HepG2 (cell line): ENCODE measurements around the gene HHIPL2. TPM values are rescaled to one million over a fixed set of nuclear protein-coding genes. Genes with fewer than 3 reads are reported as not detected.

Experiments
- ATAC-seq: fragments of 200-7000 bp; cut with Tn5 transposase; 3 replicates; pipeline ENCODE4 v1.9.1; 2020; ENCODE audit warnings: mild to moderate bottlenecking, moderate library complexity
- BruUV-seq: library from RNA; stranded (reverse); fragments of 400-500 nt; replicated peaks from 2 replicates; lab custom pipeline; 2021; lab: Mats Ljungman, UMichigan
- CTCF ChIA-PET: fragments of 300-600 bp; formaldehyde crosslinking; extraction: SDS; loops from one replicate; lab custom pipeline; 2021; ENCODE audit warnings: low total read pairs, inconsistent platforms, low intra/inter-chr PET ratio; lab: Yijun Ruan, JAX
- POLR2A ChIA-PET: fragments of 350-600 bp; sonication (Branson Sonifier 250); formaldehyde crosslinking; loops from one replicate; lab custom pipeline; 2020; ENCODE audit warnings: antibody characterized with exemption, inconsistent platforms; lab: Yijun Ruan, JAX
- DNase-seq: peaks from one replicate; pipeline ENCODE4 v3.0.0-alpha.2; 2015; ENCODE audit warnings: low spot score
- FAIRE-seq: peaks from 3 replicates; lab custom pipeline; 2011; peaks lifted over from hg19 to GRCh38; lab: Jason Lieb, UNC
- H2AFZ ChIP-seq: one replicate; pipeline ENCODE4 v1.6.1; 2011; ENCODE audit warnings: low read length, inconsistent platforms
- H3K27ac ChIP-seq: fragments of 300-600 bp; 3 replicates; pipeline ENCODE4 v1.8.0; 2011; ENCODE audit warnings: mixed run types, mild to moderate bottlenecking, mixed read lengths, low read length, inconsistent platforms; ENCODE audit not compliant: insufficient read depth; ENCODE audit errors: extremely low read length
- H3K27me3 ChIP-seq, 2 experiments: fragments of 200-600 bp in 1 of 2; 2 replicates in 1 of 2; 3 replicates in 1 of 2; pipeline versions ENCODE4 v1.6.0 to v1.8.0; 2011; ENCODE audit warnings: low read length in 2 of 2, mild to moderate bottlenecking in 2 of 2, moderate library complexity in 2 of 2, inconsistent platforms in 1 of 2; ENCODE audit not compliant: insufficient read depth in 2 of 2, control insufficient read depth in 1 of 2
- H3K36me3 ChIP-seq, 2 experiments: fragments of 200-600 bp in 1 of 2; replicated peaks in 1 of 2; 2 replicates in 1 of 2; 3 replicates in 1 of 2; pipeline versions ENCODE4 v1.5.1 to v1.8.0; 2011; ENCODE audit warnings: low read length in 2 of 2, inconsistent platforms in 1 of 2; ENCODE audit not compliant: insufficient read depth in 2 of 2, control insufficient read depth in 1 of 2
- H3K4me1 ChIP-seq: 2 replicates; pipeline ENCODE4 v1.5.1; 2012; ENCODE audit warnings: low read length, inconsistent platforms; ENCODE audit not compliant: insufficient read depth
- H3K4me2 ChIP-seq: 2 replicates; pipeline ENCODE4 v1.6.0; 2011; ENCODE audit warnings: low read depth, low read length, inconsistent platforms
- H3K4me3 ChIP-seq, 3 experiments: fragments of 200-600 bp in 1 of 3; sonication (generic), shearing (Covaris generic) in 1 of 3; replicated peaks in 1 of 3; 2 replicates each; pipeline ENCODE4 v1.5.1; 2011 to 2016; ENCODE audit warnings: low read length in 3 of 3, inconsistent platforms in 2 of 3, low read depth in 2 of 3, mild to moderate bottlenecking in 2 of 3, control low read depth in 1 of 3, mixed read lengths in 1 of 3; ENCODE audit not compliant: insufficient read depth in 1 of 3
- H3K79me2 ChIP-seq: one replicate; pipeline ENCODE4 v1.6.1; 2011; ENCODE audit warnings: low read length, inconsistent platforms; ENCODE audit not compliant: insufficient read depth
- H3K9ac ChIP-seq: 2 replicates; pipeline ENCODE4 v1.6.0; 2011; ENCODE audit warnings: mild to moderate bottlenecking, low read depth, low read length, inconsistent platforms; ENCODE audit not compliant: insufficient read depth
- H3K9me3 ChIP-seq: 2 replicates; pipeline ENCODE4 v1.5.1; 2012; ENCODE audit warnings: mild to moderate bottlenecking, low read length
- H4K20me1 ChIP-seq: 2 replicates; pipeline ENCODE4 v1.6.0; 2011; ENCODE audit warnings: inconsistent platforms, mild to moderate bottlenecking, low read length, moderate library complexity; ENCODE audit not compliant: insufficient read depth
- ELF3 ChIP-seq: IDR thresholded peaks from 2 replicates; pipeline ENCODE4 v1.6.1; 2016; ENCODE audit warnings: missing genetic modification reagents, missing compliant biosample characterization
- ZNF292 ChIP-seq: sonication (generic); formaldehyde crosslinking; IDR thresholded peaks from 2 replicates; pipeline ENCODE4 v1.8.1; 2022; ENCODE audit warnings: mild to moderate bottlenecking, low read depth, missing genetic modification reagents, borderline replicate concordance
- WGBS: methylation state at CpG from one replicate; pipeline ENCODE4 v1.1.6; 2017; ENCODE audit warnings: low lambda C conversion rate; 5-methylcytosine and 5-hydroxymethylcytosine counted together
- in situ Hi-C: cut with HindIII; loops from 2 replicates; pipeline ENCODE4 v1.10.0; 2017; ENCODE audit warnings: low pct_unique_long_range_greater_than_20kb; ENCODE audit not compliant: extremely low pct_ligation_motif_present
- intact Hi-C: fragments of 100-400 bp; cut with micrococcal nuclease; formaldehyde crosslinking; loops from one replicate; pipeline ENCODE4 v1.10.0; 2022; ENCODE audit not compliant: unreplicated experiment
- polyA plus RNA-seq, 8 experiments: library from polyadenylated mRNA; depleted of rRNA in 3 of 8; stranded (reverse) in 7 of 8; unstranded in 1 of 8; fragments of >200 nt; fragmentation: Illumina TruSeq in 4 of 8; extraction: Trizol in 4 of 8; gene quantifications; 2 replicates each; pipeline versions ENCODE4 v1.2.1 to v1.2.3, GENCODE V29; 2011 to 2016; ENCODE audit warnings: low read depth in 4 of 8, missing spikeins in 1 of 8, mixed read lengths in 1 of 8; ENCODE audit not compliant: insufficient read depth in 1 of 8
- total RNA-seq, 5 experiments: library from RNA; depleted of rRNA; stranded (reverse); fragments of >200 nt; fragmentation: Illumina TruSeq; extraction: Trizol; gene quantifications; 2 replicates each; pipeline ENCODE4 v1.2.3, GENCODE V29; 2016; ENCODE audit warnings: low read depth in 1 of 5
- TF ChIP-seq, protein P1 (sequence below): sonication (generic); formaldehyde crosslinking; IDR thresholded peaks from 2 replicates; pipeline ENCODE4 v1.5.0; 2020; ENCODE audit warnings: mild to moderate bottlenecking, missing genetic modification reagents
- TF ChIP-seq, protein P2 (sequence below): IDR thresholded peaks from 2 replicates; pipeline ENCODE4 v1.6.1; 2012; ENCODE audit warnings: low read length, improper control_type of control experiment
- TF ChIP-seq, protein P3 (sequence below): sonication (generic); formaldehyde crosslinking; IDR thresholded peaks from 2 replicates; pipeline ENCODE4 v1.4.0; 2020; ENCODE audit warnings: missing genetic modification reagents

HHIPL2 gene
- total and polyA plus RNA-seq, 2 of the 13 experiments (the other 11 are each of a cell fraction or from before 2014, with no cell fraction given), result 0.53 to 1.3 TPM

DNA sequence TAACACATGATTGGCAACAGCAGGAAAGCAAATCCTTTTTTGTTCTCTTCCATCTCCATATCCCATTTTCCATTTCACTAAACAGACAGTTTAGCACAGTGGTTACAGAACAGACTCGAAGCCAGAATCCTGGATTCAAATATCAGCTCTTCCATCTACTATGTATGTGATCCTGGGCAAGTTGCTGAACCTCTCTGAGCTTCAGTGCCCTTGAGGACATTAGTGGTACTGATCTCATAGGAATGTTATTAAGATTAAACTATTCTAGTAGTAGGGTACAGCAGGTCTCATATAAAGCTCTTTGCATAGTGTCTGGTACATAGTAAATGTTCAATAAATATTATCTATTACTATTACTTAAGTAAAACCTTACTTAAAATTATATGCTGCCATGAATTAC is 13.8 kb upstream of the HHIPL2 start:
- no peaks in the 10 kb centered on the region for H3K27me3 ChIP-seq
- H3K9me3 ChIP-seq, result no peaks in the 10 kb centered on the region
- DNase-seq (no peak), ATAC-seq (no peak), FAIRE-seq (no peak)
- no TSS peak for BruUV-seq
- H3K4me1 ChIP-seq, result peaks cover 2% of the 10 kb centered on the region; the same call in 1 of the 2 replicates
- H4K20me1 ChIP-seq, result no peaks in the 10 kb centered on the region
- no peak overlapping the region for H3K9ac ChIP-seq
- H3K4me2 ChIP-seq, result no peak overlapping the region
- in situ Hi-C loops (no loop called here), intact Hi-C loops (no loop called here)
- H3K36me3 ChIP-seq, result peaks cover 4 to 29% of the 10 kb centered on the region in 2 experiments; a peak in 4 of 5 replicates
- TF ChIP-seq ELF3 (CRISPR knock-in tag) (no peak), ZNF292 (no peak)
- TF ChIP-seq, protein P1, sequence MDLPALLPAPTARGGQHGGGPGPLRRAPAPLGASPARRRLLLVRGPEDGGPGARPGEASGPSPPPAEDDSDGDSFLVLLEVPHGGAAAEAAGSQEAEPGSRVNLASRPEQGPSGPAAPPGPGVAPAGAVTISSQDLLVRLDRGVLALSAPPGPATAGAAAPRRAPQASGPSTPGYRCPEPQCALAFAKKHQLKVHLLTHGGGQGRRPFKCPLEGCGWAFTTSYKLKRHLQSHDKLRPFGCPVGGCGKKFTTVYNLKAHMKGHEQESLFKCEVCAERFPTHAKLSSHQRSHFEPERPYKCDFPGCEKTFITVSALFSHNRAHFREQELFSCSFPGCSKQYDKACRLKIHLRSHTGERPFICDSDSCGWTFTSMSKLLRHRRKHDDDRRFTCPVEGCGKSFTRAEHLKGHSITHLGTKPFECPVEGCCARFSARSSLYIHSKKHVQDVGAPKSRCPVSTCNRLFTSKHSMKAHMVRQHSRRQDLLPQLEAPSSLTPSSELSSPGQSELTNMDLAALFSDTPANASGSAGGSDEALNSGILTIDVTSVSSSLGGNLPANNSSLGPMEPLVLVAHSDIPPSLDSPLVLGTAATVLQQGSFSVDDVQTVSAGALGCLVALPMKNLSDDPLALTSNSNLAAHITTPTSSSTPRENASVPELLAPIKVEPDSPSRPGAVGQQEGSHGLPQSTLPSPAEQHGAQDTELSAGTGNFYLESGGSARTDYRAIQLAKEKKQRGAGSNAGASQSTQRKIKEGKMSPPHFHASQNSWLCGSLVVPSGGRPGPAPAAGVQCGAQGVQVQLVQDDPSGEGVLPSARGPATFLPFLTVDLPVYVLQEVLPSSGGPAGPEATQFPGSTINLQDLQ (CRISPR knock-in tag), result no peak
- TF ChIP-seq, protein P2, sequence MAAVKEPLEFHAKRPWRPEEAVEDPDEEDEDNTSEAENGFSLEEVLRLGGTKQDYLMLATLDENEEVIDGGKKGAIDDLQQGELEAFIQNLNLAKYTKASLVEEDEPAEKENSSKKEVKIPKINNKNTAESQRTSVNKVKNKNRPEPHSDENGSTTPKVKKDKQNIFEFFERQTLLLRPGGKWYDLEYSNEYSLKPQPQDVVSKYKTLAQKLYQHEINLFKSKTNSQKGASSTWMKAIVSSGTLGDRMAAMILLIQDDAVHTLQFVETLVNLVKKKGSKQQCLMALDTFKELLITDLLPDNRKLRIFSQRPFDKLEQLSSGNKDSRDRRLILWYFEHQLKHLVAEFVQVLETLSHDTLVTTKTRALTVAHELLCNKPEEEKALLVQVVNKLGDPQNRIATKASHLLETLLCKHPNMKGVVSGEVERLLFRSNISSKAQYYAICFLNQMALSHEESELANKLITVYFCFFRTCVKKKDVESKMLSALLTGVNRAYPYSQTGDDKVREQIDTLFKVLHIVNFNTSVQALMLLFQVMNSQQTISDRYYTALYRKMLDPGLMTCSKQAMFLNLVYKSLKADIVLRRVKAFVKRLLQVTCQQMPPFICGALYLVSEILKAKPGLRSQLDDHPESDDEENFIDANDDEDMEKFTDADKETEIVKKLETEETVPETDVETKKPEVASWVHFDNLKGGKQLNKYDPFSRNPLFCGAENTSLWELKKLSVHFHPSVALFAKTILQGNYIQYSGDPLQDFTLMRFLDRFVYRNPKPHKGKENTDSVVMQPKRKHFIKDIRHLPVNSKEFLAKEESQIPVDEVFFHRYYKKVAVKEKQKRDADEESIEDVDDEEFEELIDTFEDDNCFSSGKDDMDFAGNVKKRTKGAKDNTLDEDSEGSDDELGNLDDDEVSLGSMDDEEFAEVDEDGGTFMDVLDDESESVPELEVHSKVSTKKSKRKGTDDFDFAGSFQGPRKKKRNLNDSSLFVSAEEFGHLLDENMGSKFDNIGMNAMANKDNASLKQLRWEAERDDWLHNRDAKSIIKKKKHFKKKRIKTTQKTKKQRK, result no peak
- TF ChIP-seq, protein P3, sequence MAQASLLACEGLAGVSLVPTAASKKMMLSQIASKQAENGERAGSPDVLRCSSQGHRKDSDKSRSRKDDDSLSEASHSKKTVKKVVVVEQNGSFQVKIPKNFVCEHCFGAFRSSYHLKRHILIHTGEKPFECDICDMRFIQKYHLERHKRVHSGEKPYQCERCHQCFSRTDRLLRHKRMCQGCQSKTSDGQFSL (CRISPR knock-in tag), result no peak
- H3K4me3 ChIP-seq, result no peak overlapping the region
- WGBS, result 96% methylated on average over 1 of the region's 1 CpG
- H3K27ac ChIP-seq, result no peak overlapping the region
- ChIA-PET CTCF (no interaction called here), POLR2A (no interaction called here)
- H3K79me2 ChIP-seq, result no peaks in the 10 kb centered on the region
- H2AFZ ChIP-seq, result no peak overlapping the region
